HepG2 (cell line): Measurements from ENCODE around the gene FGF3. TPM values are rescaled to one million over a fixed set of nuclear protein-coding genes. Genes with fewer than 3 reads are reported as not detected.
A peak's percentile ranks its signal among the peaks of the same experiment; 100 is the strongest.

Experiments used
- ATAC-seq: fragments of 200-7000 bp; cut with Tn5 transposase; 3 replicates; pipeline ENCODE4 v1.9.1; 2020; ENCODE audit warnings: mild to moderate bottlenecking, moderate library complexity
- BruUV-seq: library from RNA; stranded (reverse); fragments of 400-500 nt; replicated peaks from 2 replicates; lab custom pipeline; 2021; lab: Mats Ljungman, UMichigan
- CTCF ChIA-PET: fragments of 300-600 bp; formaldehyde crosslinking; extraction: SDS; loops from one replicate; lab custom pipeline; 2021; ENCODE audit warnings: low total read pairs, inconsistent platforms, low intra/inter-chr PET ratio; lab: Yijun Ruan, JAX
- POLR2A ChIA-PET: fragments of 350-600 bp; sonication (Branson Sonifier 250); formaldehyde crosslinking; loops from one replicate; lab custom pipeline; 2020; ENCODE audit warnings: antibody characterized with exemption, inconsistent platforms; lab: Yijun Ruan, JAX
- DNase-seq: peaks from one replicate; pipeline ENCODE4 v3.0.0-alpha.2; 2015; ENCODE audit warnings: low spot score
- FAIRE-seq: peaks from 3 replicates; lab custom pipeline; 2011; peaks lifted over from hg19 to GRCh38; lab: Jason Lieb, UNC
- H2AFZ ChIP-seq: one replicate; pipeline ENCODE4 v1.6.1; 2011; ENCODE audit warnings: low read length, inconsistent platforms
- H3K27ac ChIP-seq: fragments of 300-600 bp; 3 replicates; pipeline ENCODE4 v1.8.0; 2011; ENCODE audit warnings: mixed run types, mild to moderate bottlenecking, mixed read lengths, low read length, inconsistent platforms; ENCODE audit not compliant: insufficient read depth; ENCODE audit errors: extremely low read length
- H3K27me3 ChIP-seq, 2 experiments: fragments of 200-600 bp in 1 of 2; 2 replicates in 1 of 2; 3 replicates in 1 of 2; pipeline versions ENCODE4 v1.6.0 to v1.8.0; 2011; ENCODE audit warnings: low read length in 2 of 2, mild to moderate bottlenecking in 2 of 2, moderate library complexity in 2 of 2, inconsistent platforms in 1 of 2; ENCODE audit not compliant: insufficient read depth in 2 of 2, control insufficient read depth in 1 of 2
- H3K36me3 ChIP-seq, 2 experiments: fragments of 200-600 bp in 1 of 2; replicated peaks in 1 of 2; 2 replicates in 1 of 2; 3 replicates in 1 of 2; pipeline versions ENCODE4 v1.5.1 to v1.8.0; 2011; ENCODE audit warnings: low read length in 2 of 2, inconsistent platforms in 1 of 2; ENCODE audit not compliant: insufficient read depth in 2 of 2, control insufficient read depth in 1 of 2
- H3K4me1 ChIP-seq: 2 replicates; pipeline ENCODE4 v1.5.1; 2012; ENCODE audit warnings: low read length, inconsistent platforms; ENCODE audit not compliant: insufficient read depth
- H3K4me2 ChIP-seq: 2 replicates; pipeline ENCODE4 v1.6.0; 2011; ENCODE audit warnings: low read depth, low read length, inconsistent platforms
- H3K4me3 ChIP-seq, 3 experiments: fragments of 200-600 bp in 1 of 3; sonication (generic), shearing (Covaris generic) in 1 of 3; replicated peaks in 1 of 3; 2 replicates each; pipeline ENCODE4 v1.5.1; 2011 to 2016; ENCODE audit warnings: low read length in 3 of 3, inconsistent platforms in 2 of 3, low read depth in 2 of 3, mild to moderate bottlenecking in 2 of 3, control low read depth in 1 of 3, mixed read lengths in 1 of 3; ENCODE audit not compliant: insufficient read depth in 1 of 3
- H3K79me2 ChIP-seq: one replicate; pipeline ENCODE4 v1.6.1; 2011; ENCODE audit warnings: low read length, inconsistent platforms; ENCODE audit not compliant: insufficient read depth
- H3K9ac ChIP-seq: 2 replicates; pipeline ENCODE4 v1.6.0; 2011; ENCODE audit warnings: mild to moderate bottlenecking, low read depth, low read length, inconsistent platforms; ENCODE audit not compliant: insufficient read depth
- H3K9me3 ChIP-seq: 2 replicates; pipeline ENCODE4 v1.5.1; 2012; ENCODE audit warnings: mild to moderate bottlenecking, low read length
- H4K20me1 ChIP-seq: 2 replicates; pipeline ENCODE4 v1.6.0; 2011; ENCODE audit warnings: inconsistent platforms, mild to moderate bottlenecking, low read length, moderate library complexity; ENCODE audit not compliant: insufficient read depth
- ATF7 ChIP-seq, 2 experiments: fragments of 450-650 bp in 1 of 2; sonication (generic) in 1 of 2; formaldehyde crosslinking in 1 of 2; IDR thresholded peaks; 2 replicates each; pipeline versions ENCODE4 v1.4.0 to v1.6.1; 2016 to 2020; ENCODE audit warnings: antibody characterized with exemption in 1 of 2, mild to moderate bottlenecking in 1 of 2, missing genetic modification reagents in 1 of 2
- BCL6 ChIP-seq: IDR thresholded peaks from 2 replicates; pipeline ENCODE4 v1.6.1; 2016; ENCODE audit warnings: missing genetic modification reagents, missing compliant biosample characterization
- CREB1 ChIP-seq, 2 experiments: fragments of 450-650 bp in 1 of 2; IDR thresholded peaks; 2 replicates each; pipeline ENCODE4 v1.6.1; 2016 to 2017; ENCODE audit warnings: control low read depth in 1 of 2, mild to moderate bottlenecking in 1 of 2, missing compliant biosample characterization in 1 of 2, missing genetic modification characterization in 1 of 2
- GFI1 ChIP-seq: sonication (generic); formaldehyde crosslinking; IDR thresholded peaks from 2 replicates; pipeline ENCODE4 v1.5.0; 2020; ENCODE audit warnings: missing genetic modification reagents, mild to moderate bottlenecking, borderline replicate concordance
- HNF1A ChIP-seq, 2 experiments: sonication (generic) in 1 of 2; formaldehyde crosslinking in 1 of 2; IDR thresholded peaks; 2 replicates each; pipeline versions ENCODE4 v1.4.0 to v1.6.1; 2016 to 2020; ENCODE audit warnings: borderline replicate concordance in 1 of 2, low read depth in 1 of 2, mild to moderate bottlenecking in 1 of 2, missing genetic modification reagents in 1 of 2
- MAZ ChIP-seq, 2 experiments: sonication (generic) in 1 of 2; formaldehyde crosslinking in 1 of 2; IDR thresholded peaks; 2 replicates each; pipeline versions ENCODE4 v1.5.0 to v1.6.1; 2012 to 2020; ENCODE audit warnings: low read depth in 2 of 2, mild to moderate bottlenecking in 2 of 2, borderline replicate concordance in 1 of 2, improper control_type of control experiment in 1 of 2, low read length in 1 of 2, missing genetic modification reagents in 1 of 2, moderate library complexity in 1 of 2
- SMAD1 ChIP-seq: sonication (generic); formaldehyde crosslinking; IDR thresholded peaks from 2 replicates; pipeline ENCODE4 v1.4.0; 2020; ENCODE audit warnings: missing genetic modification reagents, low read depth, mild to moderate bottlenecking, borderline replicate concordance
- ZEB1 ChIP-seq: IDR thresholded peaks from 2 replicates; pipeline ENCODE4 v1.6.1; 2012; ENCODE audit warnings: mild to moderate bottlenecking, low read depth, inconsistent platforms; ENCODE audit not compliant: insufficient replicate concordance
- ZMYM3 ChIP-seq: sonication (generic); formaldehyde crosslinking; IDR thresholded peaks from 2 replicates; pipeline ENCODE4 v1.5.1; 2020; ENCODE audit warnings: mild to moderate bottlenecking, missing genetic modification reagents
- ZNF775 ChIP-seq: sonication (generic); formaldehyde crosslinking; IDR thresholded peaks from 2 replicates; pipeline ENCODE4 v1.4.0; 2020; ENCODE audit warnings: missing genetic modification reagents, mild to moderate bottlenecking, moderate library complexity, borderline replicate concordance
- ZNF841 ChIP-seq: sonication (generic); formaldehyde crosslinking; IDR thresholded peaks from 2 replicates; pipeline ENCODE4 v1.8.1; 2023; ENCODE audit warnings: missing genetic modification reagents, borderline replicate concordance
- WGBS: methylation state at CpG from one replicate; pipeline ENCODE4 v1.1.6; 2017; ENCODE audit warnings: low lambda C conversion rate; 5-methylcytosine and 5-hydroxymethylcytosine counted together
- in situ Hi-C: cut with HindIII; loops from 2 replicates; pipeline ENCODE4 v1.10.0; 2017; ENCODE audit warnings: low pct_unique_long_range_greater_than_20kb; ENCODE audit not compliant: extremely low pct_ligation_motif_present
- intact Hi-C: fragments of 100-400 bp; cut with micrococcal nuclease; formaldehyde crosslinking; loops from one replicate; pipeline ENCODE4 v1.10.0; 2022; ENCODE audit not compliant: unreplicated experiment
- polyA plus RNA-seq, 8 experiments: library from polyadenylated mRNA; depleted of rRNA in 3 of 8; stranded (reverse) in 7 of 8; unstranded in 1 of 8; fragments of >200 nt; fragmentation: Illumina TruSeq in 4 of 8; extraction: Trizol in 4 of 8; gene quantifications; 2 replicates each; pipeline versions ENCODE4 v1.2.1 to v1.2.3, GENCODE V29; 2011 to 2016; ENCODE audit warnings: low read depth in 4 of 8, missing spikeins in 1 of 8, mixed read lengths in 1 of 8; ENCODE audit not compliant: insufficient read depth in 1 of 8
- total RNA-seq, 5 experiments: library from RNA; depleted of rRNA; stranded (reverse); fragments of >200 nt; fragmentation: Illumina TruSeq; extraction: Trizol; gene quantifications; 2 replicates each; pipeline ENCODE4 v1.2.3, GENCODE V29; 2016; ENCODE audit warnings: low read depth in 1 of 5

The FGF3 gene
- total and polyA plus RNA-seq, 2 of the 13 experiments (the other 11 are each of a cell fraction or from before 2014, with no cell fraction given), result not detected

GRCh38 chr11:69867076-69868005 lies 48.1 kb upstream of the FGF3 start:
- Histone ChIP-seq H2AFZ (no peak overlapping the region), H3K27me3 (peaks cover 4 to 51% of the 10 kb centered on the region in 2 experiments; a peak in 3 of 5 replicates), H3K9ac (no peak overlapping the region), H3K79me2 (no peaks in the 10 kb centered on the region), H3K4me2 (no peak overlapping the region), H4K20me1 (no peaks in the 10 kb centered on the region), H3K36me3 (no peaks in the 10 kb centered on the region), H3K4me3 (no peak overlapping the region), H3K9me3 (no peaks in the 10 kb centered on the region), H3K27ac (no peak overlapping the region), H3K4me1 (no peaks in the 10 kb centered on the region)
- 58% methylated on average over 20 of the region's 30 CpGs for WGBS
- POLR2A ChIA-PET, result no interaction called here
- intact Hi-C loops (no loop called here), in situ Hi-C loops (no loop called here)
- TF ChIP-seq ZMYM3 (no peak), CREB1 (IDR thresholded peaks at IDR 0.05) (peak; percentile 79), CREB1 (CRISPR knock-in tag; IDR thresholded peaks at IDR 0.05) (no peak), ATF7 (IDR thresholded peaks at IDR 0.05) (peak; percentile 48; the same call in 1 of the 2 replicates), ATF7 (CRISPR knock-in tag; IDR thresholded peaks at IDR 0.05) (no peak)
- FAIRE-seq, result no peak
- DNase-seq, result no peak
- no TSS peak for BruUV-seq
- CTCF ChIA-PET, result no interaction called here
- no peak for ATAC-seq

GRCh38 chr11:69866648-69867047 lies 47.4 kb upstream of the FGF3 start:
- intact Hi-C loops, result no loop called here
- TF ChIP-seq ZNF841 (CRISPR knock-in tag), result no peak
- no peak for TF ChIP-seq BCL6 (CRISPR knock-in tag)
- no peak for TF ChIP-seq SMAD1 (CRISPR knock-in tag)
- TF ChIP-seq GFI1 (CRISPR knock-in tag), result no peak
- TF ChIP-seq ZNF775 (CRISPR knock-in tag), result no peak
- TF ChIP-seq ZEB1, result no peak
- no peak for TF ChIP-seq HNF1A (IDR thresholded peaks at IDR 0.05; ENCODE audit: low read depth)
- TF ChIP-seq HNF1A (CRISPR knock-in tag; IDR thresholded peaks at IDR 0.05; ENCODE audit: borderline replicate concordance), result no peak
- TF ChIP-seq MAZ (IDR thresholded peaks at IDR 0.05; ENCODE audit: borderline replicate concordance, low read depth, low read length), result no peak
- TF ChIP-seq MAZ (CRISPR knock-in tag; IDR thresholded peaks at IDR 0.05; ENCODE audit: low read depth), result no peak

More at GRCh38 chr11:69866648-69867047, 47.4 kb upstream of the FGF3 start:
- POLR2A ChIA-PET, result no interaction called here
- DNase-seq, result no peak
- Histone ChIP-seq H3K27me3 (peaks cover 4 to 53% of the 10 kb centered on the region in 2 experiments; a peak in 3 of 5 replicates), H3K9me3 (no peaks in the 10 kb centered on the region), H3K9ac (no peak overlapping the region), H3K4me1 (no peaks in the 10 kb centered on the region), H4K20me1 (no peaks in the 10 kb centered on the region), H3K36me3 (no peaks in the 10 kb centered on the region), H2AFZ (no peak overlapping the region), H3K4me3 (no peak overlapping the region), H3K79me2 (no peaks in the 10 kb centered on the region), H3K27ac (no peak overlapping the region), H3K4me2 (no peak overlapping the region)
- no peak for ATAC-seq
- in situ Hi-C loops, result no loop called here
- FAIRE-seq, result no peak
- 4% methylated on average over 2 of the region's 3 CpGs for WGBS
- CTCF ChIA-PET, result no interaction called here
- BruUV-seq, result no TSS peak
